ENCODE measurements around the gene PCDH9. TPM values are rescaled to one million over a fixed set of nuclear protein-coding genes. Genes with fewer than 3 reads are reported as not detected.

PCDH9 gene
- total and polyA plus RNA-seq, 12 donors = 2.9 to 32.0 (median 15.4) TPM

DNA sequence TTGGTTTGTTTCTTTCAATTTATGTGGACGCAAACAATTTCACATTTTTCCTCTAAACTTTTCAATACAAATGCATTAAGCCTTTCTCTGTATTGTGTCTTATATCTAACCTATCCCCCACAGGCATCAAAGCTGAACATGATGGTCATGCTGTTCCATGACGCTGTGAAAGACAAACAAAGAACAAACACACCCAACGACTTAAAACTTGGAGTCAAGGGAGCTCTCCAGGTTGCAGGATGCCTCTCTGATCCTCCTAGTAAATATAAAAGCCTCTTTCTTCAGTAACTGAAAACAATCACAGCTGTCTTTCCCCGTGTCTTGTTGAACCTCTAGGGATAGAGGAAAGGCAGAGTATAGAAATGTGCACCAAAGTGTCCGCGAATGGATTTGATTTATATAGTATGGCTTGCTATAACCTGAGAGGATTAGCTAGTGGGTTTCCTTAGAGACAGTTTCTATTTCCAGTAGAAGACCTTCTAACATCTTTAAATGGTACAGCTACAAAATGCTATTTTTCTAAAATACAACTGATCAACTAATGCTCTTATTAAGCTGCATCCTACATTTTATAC lies 43.1 kb downstream of the PCDH9 start:
- no peak overlapping the region for H3K27ac ChIP-seq
- H3K4me3 ChIP-seq = no peak overlapping the region
- WGBS, 2 donors = 72 to 79% methylated on average over 6 of the region's 6 CpGs
- DNase-seq = no peak
- H3K9me3 ChIP-seq = no peaks in the 10 kb centered on the region
- no peak for ATAC-seq
- no peaks in the 10 kb centered on the region for H3K36me3 ChIP-seq
- H3K27me3 ChIP-seq = no peaks in the 10 kb centered on the region
- TF ChIP-seq, protein P1, sequence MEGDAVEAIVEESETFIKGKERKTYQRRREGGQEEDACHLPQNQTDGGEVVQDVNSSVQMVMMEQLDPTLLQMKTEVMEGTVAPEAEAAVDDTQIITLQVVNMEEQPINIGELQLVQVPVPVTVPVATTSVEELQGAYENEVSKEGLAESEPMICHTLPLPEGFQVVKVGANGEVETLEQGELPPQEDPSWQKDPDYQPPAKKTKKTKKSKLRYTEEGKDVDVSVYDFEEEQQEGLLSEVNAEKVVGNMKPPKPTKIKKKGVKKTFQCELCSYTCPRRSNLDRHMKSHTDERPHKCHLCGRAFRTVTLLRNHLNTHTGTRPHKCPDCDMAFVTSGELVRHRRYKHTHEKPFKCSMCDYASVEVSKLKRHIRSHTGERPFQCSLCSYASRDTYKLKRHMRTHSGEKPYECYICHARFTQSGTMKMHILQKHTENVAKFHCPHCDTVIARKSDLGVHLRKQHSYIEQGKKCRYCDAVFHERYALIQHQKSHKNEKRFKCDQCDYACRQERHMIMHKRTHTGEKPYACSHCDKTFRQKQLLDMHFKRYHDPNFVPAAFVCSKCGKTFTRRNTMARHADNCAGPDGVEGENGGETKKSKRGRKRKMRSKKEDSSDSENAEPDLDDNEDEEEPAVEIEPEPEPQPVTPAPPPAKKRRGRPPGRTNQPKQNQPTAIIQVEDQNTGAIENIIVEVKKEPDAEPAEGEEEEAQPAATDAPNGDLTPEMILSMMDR (IDR thresholded peaks at IDR 0.05) = no peak
- intact Hi-C loops (cut with DNase I) = no loop called here
- H3K4me1 ChIP-seq = no peaks in the 10 kb centered on the region

DNA sequence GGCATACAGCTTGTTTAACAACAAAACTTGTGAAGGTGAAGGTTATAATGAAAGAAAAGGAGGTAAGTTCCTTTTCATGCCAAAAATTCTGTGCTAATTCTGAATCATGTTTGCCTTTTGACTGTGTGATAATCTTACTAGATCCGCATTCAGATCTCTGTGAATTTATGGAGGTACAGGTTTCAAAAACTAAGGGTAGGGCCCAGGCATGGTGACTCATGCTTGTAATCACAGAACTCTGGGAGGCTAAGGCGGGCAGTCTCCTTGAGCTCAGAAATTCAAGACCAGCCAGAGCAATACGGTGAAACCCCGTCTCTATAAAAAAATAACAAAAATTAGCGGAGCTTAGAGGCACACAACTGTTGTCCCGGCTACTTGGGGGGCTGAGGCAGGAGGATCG lies 45.9 kb downstream of the PCDH9 start:
- Histone ChIP-seq H3K9me3 (no peaks in the 10 kb centered on the region), H3K36me3 (no peaks in the 10 kb centered on the region), H3K27me3 (no peaks in the 10 kb centered on the region), H3K27ac (no peak overlapping the region), H3K4me3 (no peak overlapping the region), H3K4me1 (no peaks in the 10 kb centered on the region)
- no peak for DNase-seq
- ATAC-seq = no peak
- intact Hi-C loops (cut with DNase I) = no loop called here
- WGBS, 2 donors = 95 to 99% methylated on average over 7 of the region's 7 CpGs
- TF ChIP-seq, protein P1 (IDR thresholded peaks at IDR 0.05) = no peak

DNA sequence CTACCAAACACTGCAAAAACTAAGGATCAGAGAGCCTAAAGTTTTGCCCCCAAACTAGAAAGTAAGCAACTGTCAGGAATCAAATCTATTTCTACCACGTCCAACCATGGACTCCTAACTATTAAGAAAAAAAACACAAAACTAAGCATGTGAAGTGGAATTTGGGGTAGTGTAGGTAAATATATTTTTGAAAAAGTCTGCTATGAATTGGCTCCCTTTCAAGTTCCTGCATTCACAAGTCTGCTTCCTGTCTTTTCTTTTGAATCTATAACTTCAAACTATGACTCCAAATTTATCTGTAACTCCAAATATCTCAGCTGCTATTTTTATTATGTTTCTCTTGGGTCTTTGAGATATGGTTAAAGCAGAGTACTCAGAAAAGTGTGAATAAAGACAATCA lies 47.0 kb downstream of the PCDH9 start:
- Histone ChIP-seq H3K36me3 (no peaks in the 10 kb centered on the region), H3K9me3 (no peaks in the 10 kb centered on the region), H3K4me3 (no peak overlapping the region), H3K27ac (no peak overlapping the region), H3K4me1 (no peaks in the 10 kb centered on the region), H3K27me3 (no peaks in the 10 kb centered on the region)
- TF ChIP-seq, protein P1 (IDR thresholded peaks at IDR 0.05) = no peak
- WGBS, 2 donors = 60 to 72% methylated on average over 1 of the region's 1 CpG
- ATAC-seq (no peak), DNase-seq (no peak)
- intact Hi-C loops (cut with DNase I) = no loop called here

DNA sequence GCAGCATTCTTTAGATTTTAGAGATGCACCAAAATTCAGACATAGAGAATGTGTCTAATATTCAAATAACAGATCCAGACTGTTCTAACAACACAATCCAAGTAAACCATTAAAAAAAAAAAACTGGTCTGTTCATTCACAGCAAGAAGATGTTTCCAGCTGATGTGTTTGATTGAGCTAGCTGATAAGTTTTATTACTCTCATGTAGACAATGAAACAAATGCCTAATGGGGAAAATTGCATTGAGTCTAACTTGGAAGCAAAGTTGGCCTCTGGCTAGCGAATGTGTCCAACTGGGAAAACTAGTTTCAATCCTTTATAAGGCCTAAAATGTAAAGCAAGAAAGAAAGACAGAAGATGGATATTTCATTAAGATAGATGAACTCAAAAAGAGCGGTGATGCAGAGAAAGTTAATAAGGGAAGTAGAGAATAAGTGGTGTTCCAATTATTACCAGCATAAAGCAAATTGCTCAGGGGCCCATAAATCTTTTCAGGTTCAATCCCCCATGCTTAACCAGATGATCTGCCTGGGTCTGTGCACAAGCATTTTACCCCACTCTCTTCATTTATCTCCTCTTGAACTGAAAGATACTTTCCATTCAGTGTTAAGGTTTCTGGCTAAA lies 54.2 kb downstream of the PCDH9 start:
- Histone ChIP-seq H3K4me1 (peaks cover 0 to 3% (median 0%) of the 10 kb centered on the region in 9 donors), H3K9me3 (peaks cover 0 to 3% (median 0%) of the 10 kb centered on the region in 11 donors), H3K4me3 (no peak overlapping the region), H3K27me3 (no peaks in the 10 kb centered on the region), H3K27ac (no peak overlapping the region), H3K36me3 (no peaks in the 10 kb centered on the region)
- 95 to 96% methylated on average over 2 of the region's 2 CpGs for WGBS, 2 donors
- DNase-seq (no peak), ATAC-seq (no peak)
- TF ChIP-seq, protein P1 (IDR thresholded peaks at IDR 0.05) = no peak
- intact Hi-C loops (cut with DNase I) = no loop called here
